ENCODE results near the gene DGLUCY. TPM values are rescaled to one million over a fixed set of nuclear protein-coding genes. Genes with fewer than 3 reads are reported as not detected.
"Not testable (repeated sequence)": the region's sequence is repeated elsewhere in the genome, so short reads cannot be mapped to it uniquely, and the experiment has no call there.

Gene DGLUCY
- 10 to 100 TPM; 28.4 to 78.3 TPM for total RNA-seq

- Mint-ChIP-seq H3K27me3 (no peaks in the 10 kb centered on the region), H3K4me1 (ENCODE audit: low read depth in 2 of 2) (peaks cover 61 to 72% of the 10 kb centered on the region in 2 donors), H3K27ac (peak within 1 kb of the TSS; percentile 99), H3K9me3 (no peaks in the 10 kb centered on the region), H3K36me3 (peaks cover 6% of the 10 kb centered on the region), H3K4me3 (peak within 1 kb of the TSS; percentile 95)
- ATAC-seq (peak; percentile 75 to 87), DNase-seq (ENCODE audit: low spot score) (peak; percentile 78)
Observed at GRCh38 chr14:91113829-91114078, at the start of gene DGLUCY. Gene DGLUCY (plus strand): TSS chr14:91114073. CDS start chr14:91160295, 46,222 bp downstream.

DNA sequence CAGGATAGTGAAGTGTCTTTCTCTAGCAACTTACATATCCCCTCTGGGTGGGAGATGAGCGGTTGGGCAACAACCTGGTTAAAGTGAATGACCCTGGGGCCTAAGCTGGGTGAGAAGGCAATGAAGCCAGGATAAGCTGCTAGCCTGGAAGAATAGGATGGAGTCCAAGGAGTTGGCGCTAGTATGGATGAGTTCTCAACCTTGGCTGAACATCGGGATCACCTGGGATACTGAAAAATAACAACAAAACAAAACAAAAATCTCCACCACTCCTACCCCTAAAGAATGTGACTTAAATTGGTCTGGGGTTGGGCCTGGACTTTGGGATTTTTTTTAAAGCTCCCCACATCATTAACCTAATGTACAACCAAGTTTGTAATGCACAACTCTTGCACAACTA lies 48.6 kb upstream of the DGLUCY start:
- Mint-ChIP-seq H3K36me3 (peaks cover 13% of the 10 kb centered on the region), H3K4me3 (peak overlapping the region; percentile 65), H3K4me1 (ENCODE audit: low read depth in 2 of 2) (peaks cover 54 to 72% of the 10 kb centered on the region in 2 donors)

GRCh38 chr14:91067186-91067585 lies 46.7 kb upstream of the DGLUCY start:
- peak overlapping the region; percentile 62 for H3K4me3 Mint-ChIP-seq
- H3K27ac Mint-ChIP-seq: peak overlapping the region; percentile 98 to 99
- peaks cover 57 to 77% of the 10 kb centered on the region in 2 donors for H3K4me1 Mint-ChIP-seq (ENCODE audit: low read depth in 2 of 2)
- H3K27me3 Mint-ChIP-seq: no peaks in the 10 kb centered on the region
- peak in 1 of 2 donors; percentile 50 for ATAC-seq
- H3K9me3 Mint-ChIP-seq: peaks cover 20% of the 10 kb centered on the region
- DNase-seq (ENCODE audit: low spot score): no peak
- peaks cover 18% of the 10 kb centered on the region for H3K36me3 Mint-ChIP-seq

More for the DNA sequence above, 48.6 kb upstream of the DGLUCY start:
- ATAC-seq: no peak
- Mint-ChIP-seq H3K27ac (peak overlapping the region; percentile 98 to 99), H3K9me3 (peaks cover 16% of the 10 kb centered on the region), H3K27me3 (no peaks in the 10 kb centered on the region)
- no peak for DNase-seq (ENCODE audit: low spot score)

GRCh38 chr14:91068642-91069041 lies 45.2 kb upstream of the DGLUCY start:
- no peak for DNase-seq (ENCODE audit: low spot score)
- peak overlapping the region; percentile 98 to 99 for H3K27ac Mint-ChIP-seq
- peaks cover 16% of the 10 kb centered on the region for H3K9me3 Mint-ChIP-seq
- no peaks in the 10 kb centered on the region for H3K27me3 Mint-ChIP-seq
- peak in 1 of 2 donors; percentile 43 for ATAC-seq
- peaks cover 14% of the 10 kb centered on the region for H3K36me3 Mint-ChIP-seq
- peak overlapping the region; percentile 62 for H3K4me3 Mint-ChIP-seq
- peaks cover 48 to 66% of the 10 kb centered on the region in 2 donors for H3K4me1 Mint-ChIP-seq (ENCODE audit: low read depth in 2 of 2)

GRCh38 chr14:91070572-91070971 lies 43.3 kb upstream of the DGLUCY start:
- Mint-ChIP-seq H3K27ac (peak overlapping the region; percentile 73 to 99), H3K9me3 (peaks cover 11% of the 10 kb centered on the region), H3K4me1 (ENCODE audit: low read depth in 2 of 2) (peaks cover 38 to 54% of the 10 kb centered on the region in 2 donors), H3K36me3 (peaks cover 9% of the 10 kb centered on the region), H3K4me3 (no peak overlapping the region), H3K27me3 (no peaks in the 10 kb centered on the region)
- no peak for ATAC-seq
- DNase-seq (ENCODE audit: low spot score): no peak

DNA sequence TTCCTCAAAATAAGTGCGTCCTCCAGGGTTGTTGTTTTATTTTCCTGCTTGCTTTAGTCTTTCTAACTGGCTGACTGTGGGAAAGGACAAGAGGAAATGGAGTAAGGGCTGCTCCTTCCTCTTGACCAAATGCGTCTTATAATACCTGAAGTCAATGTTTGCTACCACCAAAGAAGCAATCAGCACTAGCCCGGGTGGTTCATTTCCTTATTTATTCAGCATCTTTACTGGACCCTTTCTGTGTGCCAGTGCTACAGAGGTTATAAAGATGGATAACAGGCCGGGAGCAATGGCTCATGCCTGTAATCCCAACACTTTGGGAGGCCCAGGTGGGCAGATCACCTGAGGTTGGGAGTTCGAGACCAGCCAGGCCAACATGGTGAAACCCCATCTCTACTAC lies 38.3 kb upstream of the DGLUCY start:
- Mint-ChIP-seq H3K27me3 (no peaks in the 10 kb centered on the region), H3K4me1 (ENCODE audit: low read depth in 2 of 2) (peaks cover 35 to 47% of the 10 kb centered on the region in 2 donors), H3K36me3 (peaks cover 2% of the 10 kb centered on the region), H3K4me3 (no peak overlapping the region), H3K27ac (no peak overlapping the region), H3K9me3 (peaks cover under 1% of the 10 kb centered on the region)
- DNase-seq (ENCODE audit: low spot score) (no peak), ATAC-seq (no peak)

- no peaks in the 10 kb centered on the region for H3K36me3 Mint-ChIP-seq
- peaks cover 34 to 54% of the 10 kb centered on the region in 2 donors for H3K4me1 Mint-ChIP-seq (ENCODE audit: low read depth in 2 of 2)
- DNase-seq (ENCODE audit: low spot score) (peak; percentile 82), ATAC-seq (peak; percentile 92 to 98)
- H3K9me3 Mint-ChIP-seq: no peaks in the 10 kb centered on the region
- peak overlapping the region; percentile 83 to 88 for H3K27ac Mint-ChIP-seq
- H3K27me3 Mint-ChIP-seq: no peaks in the 10 kb centered on the region
- peak overlapping the region; percentile 76 for H3K4me3 Mint-ChIP-seq
Observed at GRCh38 chr14:91078095-91078737, 35.7 kb upstream of the DGLUCY start.

GRCh38 chr14:91080071-91080470 lies 33.8 kb upstream of the DGLUCY start:
- DNase-seq (ENCODE audit: low spot score) (no peak), ATAC-seq (no peak)
- Mint-ChIP-seq H3K4me1 (ENCODE audit: low read depth in 2 of 2) (peaks cover 32 to 55% of the 10 kb centered on the region in 2 donors), H3K27me3 (no peaks in the 10 kb centered on the region), H3K27ac (peak overlapping the region; percentile 83 to 88), H3K4me3 (peak overlapping the region; percentile 57), H3K36me3 (no peaks in the 10 kb centered on the region), H3K9me3 (no peaks in the 10 kb centered on the region)

- ATAC-seq (no peak), DNase-seq (ENCODE audit: low spot score) (no peak)
- Mint-ChIP-seq H3K27ac (no peak overlapping the region), H3K36me3 (no peaks in the 10 kb centered on the region), H3K27me3 (no peaks in the 10 kb centered on the region), H3K4me1 (ENCODE audit: low read depth in 2 of 2) (peaks cover 17 to 37% of the 10 kb centered on the region in 2 donors), H3K4me3 (no peak overlapping the region), H3K9me3 (no peaks in the 10 kb centered on the region)
Observed at GRCh38 chr14:91082282-91082681, 31.6 kb upstream of the DGLUCY start.

- Mint-ChIP-seq H3K36me3 (no peaks in the 10 kb centered on the region), H3K4me1 (ENCODE audit: low read depth in 2 of 2) (peaks cover 10 to 23% of the 10 kb centered on the region in 2 donors), H3K27me3 (no peaks in the 10 kb centered on the region), H3K4me3 (no peak overlapping the region), H3K27ac (no peak overlapping the region), H3K9me3 (no peaks in the 10 kb centered on the region)
- ATAC-seq (no peak), DNase-seq (ENCODE audit: low spot score) (no peak)
Observed at GRCh38 chr14:91084516-91084915, 29.4 kb upstream of the DGLUCY start.

DNA sequence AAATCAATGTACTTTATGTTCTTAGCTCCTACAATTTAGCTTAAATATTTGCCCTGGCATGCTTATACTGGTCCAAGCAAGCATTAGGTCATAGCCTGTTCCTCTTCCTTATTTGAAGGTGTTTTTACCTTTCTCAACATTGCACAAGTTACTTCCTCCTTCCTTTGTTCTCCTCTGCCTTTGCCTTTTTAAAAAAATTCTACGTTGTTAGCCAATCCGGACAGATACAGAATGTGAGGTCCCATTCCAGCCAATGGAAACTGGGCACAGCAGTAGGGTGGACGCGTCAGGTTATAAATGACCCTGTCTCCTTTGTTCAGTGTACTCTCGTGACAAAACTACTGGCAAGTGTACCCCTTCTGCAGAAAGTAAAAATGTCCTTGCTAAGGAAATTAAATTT lies 26.4 kb upstream of the DGLUCY start:
- H3K9me3 Mint-ChIP-seq; ATAC-seq; H3K36me3 Mint-ChIP-seq; DNase-seq (ENCODE audit: low spot score); H3K4me1 Mint-ChIP-seq (ENCODE audit: low read depth in 2 of 2); H3K4me3 Mint-ChIP-seq; H3K27me3 Mint-ChIP-seq: not testable (repeated sequence)
- H3K27ac Mint-ChIP-seq: peak overlapping the region in 1 of 2 donors; percentile 7

DNA sequence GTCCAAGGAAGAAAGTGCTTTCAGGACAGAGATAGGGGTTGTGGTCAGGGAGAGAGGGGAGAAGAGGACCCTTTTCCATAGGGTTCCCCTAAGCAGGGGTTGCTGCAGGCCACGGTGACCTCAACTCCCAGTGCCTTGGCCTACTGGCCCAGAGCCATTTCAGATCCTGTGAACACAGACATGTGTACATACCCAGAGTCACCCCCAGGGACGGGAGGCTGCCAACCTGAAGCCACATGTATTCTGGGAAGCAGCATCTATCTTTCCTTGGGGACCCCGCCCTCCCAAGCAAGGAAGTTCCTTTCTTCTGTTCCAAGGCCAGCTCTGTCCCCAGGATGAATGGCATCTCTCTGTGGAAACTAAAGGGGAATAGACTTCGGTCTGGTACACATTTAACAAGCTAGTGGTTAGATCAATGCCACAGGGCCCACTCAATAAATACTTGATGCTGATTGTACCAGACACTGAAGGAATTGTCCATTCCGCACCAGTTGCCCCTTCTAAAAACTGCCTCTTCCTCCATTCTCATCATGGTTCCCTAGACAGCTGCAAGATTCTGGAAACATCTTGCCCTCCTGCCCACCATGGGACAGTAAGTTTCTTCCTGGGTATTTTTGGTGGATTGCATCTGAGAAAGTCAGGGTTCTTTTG lies 25.2 kb upstream of the DGLUCY start:
- no peak overlapping the region for H3K4me3 Mint-ChIP-seq

DNA sequence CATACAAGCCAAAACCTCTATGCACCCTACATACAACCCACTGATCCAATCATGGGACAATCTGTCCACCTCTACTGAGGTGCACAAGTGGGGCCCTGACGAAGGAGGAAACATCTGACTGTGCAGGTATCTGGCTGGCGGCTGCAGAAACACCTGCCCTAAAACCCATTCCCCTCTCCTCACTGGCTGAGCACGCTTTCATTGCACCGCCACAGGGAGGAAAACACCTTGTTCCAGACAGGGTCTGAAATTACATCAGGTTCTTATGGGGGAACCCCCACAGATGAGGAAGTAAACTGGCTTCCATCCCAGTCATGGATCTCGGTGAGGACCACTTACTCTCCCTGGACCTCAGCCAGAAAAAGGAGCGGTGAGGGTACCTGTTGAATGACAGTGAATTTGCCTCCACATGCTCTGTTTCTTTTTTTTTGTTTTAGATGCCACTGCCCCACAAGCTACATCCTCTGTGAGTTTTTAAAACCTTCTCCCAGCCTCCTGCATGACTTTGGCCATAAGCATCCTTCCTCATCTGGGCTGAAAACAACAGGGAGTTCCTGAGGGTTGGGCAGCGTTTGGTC lies 23.8 kb upstream of the DGLUCY start:
- H3K36me3 Mint-ChIP-seq: no peaks in the 10 kb centered on the region
- DNase-seq (ENCODE audit: low spot score) (no peak), ATAC-seq (no peak)
- no peak overlapping the region for H3K27ac Mint-ChIP-seq
- no peak overlapping the region for H3K4me3 Mint-ChIP-seq
- H3K9me3 Mint-ChIP-seq: no peaks in the 10 kb centered on the region
- H3K4me1 Mint-ChIP-seq (ENCODE audit: low read depth in 2 of 2): peaks cover 0 to 8% of the 10 kb centered on the region in 2 donors
- no peaks in the 10 kb centered on the region for H3K27me3 Mint-ChIP-seq

More for the DNA sequence above, 25.2 kb upstream of the DGLUCY start:
- Mint-ChIP-seq H3K27ac (no peak overlapping the region), H3K4me1 (ENCODE audit: low read depth in 2 of 2) (peaks cover 3 to 6% of the 10 kb centered on the region in 2 donors), H3K27me3 (no peaks in the 10 kb centered on the region), H3K9me3 (no peaks in the 10 kb centered on the region), H3K36me3 (no peaks in the 10 kb centered on the region)
- DNase-seq (ENCODE audit: low spot score) (no peak), ATAC-seq (no peak)

- no peak overlapping the region for H3K27ac Mint-ChIP-seq
- ATAC-seq: no peak
- H3K4me1 Mint-ChIP-seq (ENCODE audit: low read depth in 2 of 2): peaks cover 0 to 8% of the 10 kb centered on the region in 2 donors
- H3K36me3 Mint-ChIP-seq: no peaks in the 10 kb centered on the region
- no peaks in the 10 kb centered on the region for H3K27me3 Mint-ChIP-seq
- no peak for DNase-seq (ENCODE audit: low spot score)
- H3K9me3 Mint-ChIP-seq: no peaks in the 10 kb centered on the region
- no peak overlapping the region for H3K4me3 Mint-ChIP-seq
Observed at GRCh38 chr14:91090743-91091142, 23.1 kb upstream of the DGLUCY start.

Data from natural killer cell treated with Interleukin-12 subunit alpha and Interleukin-12 subunit beta and Interleukin-15 and Interleukin-18, amount 100 ng/mL, for 72 hours (primary cell).